Upper lobe of left lung (tissue), 6 donors: Measurements from ENCODE around the gene EPHB4. TPM values are rescaled to one million over a fixed set of nuclear protein-coding genes. Genes with fewer than 3 reads are reported as not detected.
A peak's percentile ranks its signal among the peaks of the same experiment; 100 is the strongest.
"Not testable (repeated sequence)": the region's sequence is repeated elsewhere in the genome, so short reads cannot be mapped to it uniquely, and the experiment has no call there.

Experiments
- ATAC-seq, 2 donors: fragments of 200-7000 bp; cut with Tn5 transposase; one replicate each; pipeline ENCODE4 v1.9.1; 2022; ENCODE audit warnings: mild to moderate bottlenecking in 2 of 2, moderate library complexity in 2 of 2; ENCODE audit not compliant: low FRiP score in 2 of 2
- DNase-seq, 2 donors: peaks; one replicate each; pipeline ENCODE4 v3.0.0-alpha.2; 2019 to 2020
- H3K27ac ChIP-seq, 4 donors: fragments of 200-600 bp; sonication (generic); one replicate each; pipeline ENCODE4 v1.5.1; 2016 to 2019
- H3K27me3 ChIP-seq, 4 donors: fragments of 200-600 bp; sonication (generic); one replicate each; pipeline ENCODE4 v1.5.1; 2017 to 2019
- H3K36me3 ChIP-seq, 4 donors: fragments of 200-600 bp; sonication (generic); one replicate each; pipeline ENCODE4 v1.5.1; 2016 to 2019
- H3K4me1 ChIP-seq, 4 donors: fragments of 200-600 bp; sonication (generic); one replicate each; pipeline ENCODE4 v1.5.1; 2018 to 2019
- H3K4me3 ChIP-seq, 4 donors: fragments of 200-600 bp; sonication (generic); one replicate each; pipeline ENCODE4 v1.5.1; 2017 to 2019; ENCODE audit warnings: mild to moderate bottlenecking in 2 of 4, moderate library complexity in 1 of 4
- H3K9me3 ChIP-seq, 4 donors: fragments of 200-600 bp; sonication (generic); one replicate each; pipeline ENCODE4 v1.5.1; 2018 to 2019
- CTCF ChIP-seq, 6 experiments: fragments of 450-650 bp in 4 of 6; fragments of 200-600 bp in 2 of 6; sonication (generic) in 2 of 6; IDR thresholded peaks; one replicate each; pipeline ENCODE4 v1.5.1; 2016 to 2019; ENCODE audit warnings: antibody characterized with exemption in 6 of 6
- EP300 ChIP-seq, 4 donors: sonication (generic); formaldehyde crosslinking; IDR thresholded peaks; one replicate each; pipeline ENCODE4 v1.5.1; 2017; ENCODE audit warnings: antibody characterized with exemption in 4 of 4, control low read depth in 2 of 4
- POLR2A ChIP-seq, 4 donors: fragments of 450-650 bp; IDR thresholded peaks; one replicate each; pipeline ENCODE4 v1.5.1; 2016 to 2017; ENCODE audit warnings: antibody characterized with exemption in 4 of 4, mild to moderate bottlenecking in 2 of 4
- POLR2AphosphoS5 ChIP-seq, 2 donors: sonication (generic); formaldehyde crosslinking; IDR thresholded peaks; one replicate each; pipeline ENCODE4 v1.5.1; 2017; ENCODE audit warnings: antibody characterized with exemption in 2 of 2
- whole genome bisulfite sequencing, 2 donors: methylation state at CpG; one replicate each; pipeline ENCODE4 v1.1.5; 2017 to 2018; 5-methylcytosine and 5-hydroxymethylcytosine counted together
- small RNA-seq, 4 donors: library from RNA; depleted of rRNA; stranded (forward); fragments of <200 nt; gene quantifications; one replicate each; pipeline ENCODE3, GENCODE V24; 2016
- total RNA-seq, 6 donors: library from RNA; depleted of rRNA in 4 of 6; stranded (reverse); fragments of >200 nt in 4 of 6; gene quantifications; one replicate each; pipeline versions ENCODE4 v1.1.0 to v1.2.1, GENCODE V29; 2016 to 2021
- donor health status: DM: no; HTN: no; CAD: no; lungs with moderate emphysema.
- donor health status: DM: no; HTN: yes; CAD: no; lungs with severe emphysema.

The EPHB4 gene
- total RNA-seq, 6 donors from 2014 or later = 36.7 to 96.5 (median 56.6) TPM

- no peak for ATAC-seq
- no peaks in the 10 kb centered on the region for H3K4me1 ChIP-seq
- no peaks in the 10 kb centered on the region for H3K27me3 ChIP-seq
- DNase-seq = no peak
- no peak overlapping the region for H3K27ac ChIP-seq
- H3K4me3 ChIP-seq = no peak overlapping the region
- H3K9me3 ChIP-seq = no peaks in the 10 kb centered on the region
- 66 to 76% methylated on average over 8 to 10 of the region's 10 CpGs for WGBS, 2 donors
- no peaks in the 10 kb centered on the region for H3K36me3 ChIP-seq
- TF ChIP-seq EP300 (IDR thresholded peaks at IDR 0.05) = no peak
- TF ChIP-seq POLR2AphosphoS5 (IDR thresholded peaks at IDR 0.05) = no peak
- no peak for TF ChIP-seq POLR2A (IDR thresholded peaks at IDR 0.05)
Measured at GRCh38 chr7:100764841-100765240, 62.5 kb downstream of the EPHB4 start.

GRCh38 chr7:100763556-100764140 is 63.7 kb downstream of the EPHB4 start:
- ATAC-seq (no peak), DNase-seq (peak in 1 of 2 donors; percentile 54)
- H3K9me3 ChIP-seq = no peaks in the 10 kb centered on the region

GRCh38 chr7:100762841-100763240 is 64.5 kb downstream of the EPHB4 start:
- ATAC-seq, H3K27me3 ChIP-seq, H3K4me1 ChIP-seq, DNase-seq, H3K9me3 ChIP-seq, H3K36me3 ChIP-seq, H3K27ac ChIP-seq, H3K4me3 ChIP-seq: not testable (repeated sequence)
- 61 to 75% methylated on average over 5 of the region's 5 CpGs for WGBS, 2 donors

More at GRCh38 chr7:100763556-100764140, 63.7 kb downstream of the EPHB4 start:
- no peak overlapping the region for H3K27ac ChIP-seq
- H3K36me3 ChIP-seq = no peaks in the 10 kb centered on the region
- 71 to 80% methylated on average over 9 to 14 of the region's 14 CpGs for WGBS, 2 donors
- no peaks in the 10 kb centered on the region for H3K4me1 ChIP-seq
- no peaks in the 10 kb centered on the region for H3K27me3 ChIP-seq
- no peak overlapping the region for H3K4me3 ChIP-seq
- TF ChIP-seq EP300 (IDR thresholded peaks at IDR 0.05) (no peak), POLR2A (IDR thresholded peaks at IDR 0.05) (no peak), POLR2AphosphoS5 (IDR thresholded peaks at IDR 0.05) (no peak), CTCF (IDR thresholded peaks at IDR 0.05) (no peak)

- no peaks in the 10 kb centered on the region for H3K4me1 ChIP-seq
- no peak for ATAC-seq
- no peaks in the 10 kb centered on the region for H3K36me3 ChIP-seq
- no peaks in the 10 kb centered on the region for H3K27me3 ChIP-seq
- no peak for DNase-seq
- no peak for TF ChIP-seq EP300 (IDR thresholded peaks at IDR 0.05)
- H3K27ac ChIP-seq = no peak overlapping the region
- H3K4me3 ChIP-seq = no peak overlapping the region
- no peaks in the 10 kb centered on the region for H3K9me3 ChIP-seq
- 69 to 78% methylated on average over 14 of the region's 19 CpGs for WGBS, 2 donors
Measured at GRCh38 chr7:100759357-100760171, 67.8 kb downstream of the EPHB4 start.

GRCh38 chr7:100753750-100754149 is 73.6 kb downstream of the EPHB4 start:
- peaks cover 0 to 5% (median 0%) of the 10 kb centered on the region in 4 donors for H3K27me3 ChIP-seq
- no peaks in the 10 kb centered on the region for H3K9me3 ChIP-seq
- H3K36me3 ChIP-seq = no peaks in the 10 kb centered on the region
- no peaks in the 10 kb centered on the region for H3K4me1 ChIP-seq
- DNase-seq (no peak), ATAC-seq (no peak)
- no peak overlapping the region for H3K27ac ChIP-seq
- WGBS, 2 donors = 65% methylated on average over 3 of the region's 3 CpGs
- H3K4me3 ChIP-seq = no peak overlapping the region
- TF ChIP-seq CTCF (IDR thresholded peaks at IDR 0.05) (no peak), POLR2AphosphoS5 (IDR thresholded peaks at IDR 0.05) (no peak), POLR2A (IDR thresholded peaks at IDR 0.05) (no peak), EP300 (IDR thresholded peaks at IDR 0.05) (no peak)

- ATAC-seq (no peak), DNase-seq (no peak)
- Histone ChIP-seq H3K27me3 (peaks cover 0 to 5% (median 0%) of the 10 kb centered on the region in 4 donors), H3K9me3 (no peaks in the 10 kb centered on the region), H3K4me1 (no peaks in the 10 kb centered on the region), H3K36me3 (no peaks in the 10 kb centered on the region), H3K4me3 (no peak overlapping the region), H3K27ac (no peak overlapping the region)
- WGBS, 2 donors = 78 to 80% methylated on average over 5 of the region's 5 CpGs
- TF ChIP-seq CTCF (IDR thresholded peaks at IDR 0.05) = no peak
- no peak for TF ChIP-seq EP300 (IDR thresholded peaks at IDR 0.05)
- TF ChIP-seq POLR2A (IDR thresholded peaks at IDR 0.05) = no peak
- TF ChIP-seq POLR2AphosphoS5 (IDR thresholded peaks at IDR 0.05) = no peak
Measured at GRCh38 chr7:100752994-100753393, 74.3 kb downstream of the EPHB4 start.

Small RNA genes within 50 kb of the gene (small RNA-seq; reads per million reads assigned to genes)
- gene RN7SL750P = 0 reads per million in 4 donors

Other genes starting within 250 kb of the EPHB4 start
- gene LRCH4, start 241.4 kb downstream of the EPHB4 start, total RNA-seq = 100 to 1,000 TPM in 5 of 6 donors, 10 to 100 TPM in 1; 88.5 to 493 (median 121) TPM
- 1 to 10 TPM in 1 of 6 donors, under 1 TPM in 2, not detected in 3; 0.63 to 4.2 (median 0.77) TPM for gene FBXO24, start 241.2 kb downstream of the EPHB4 start, total RNA-seq
- 100 to 1,000 TPM in 2 of 6 donors, 10 to 100 TPM in 4; 15.2 to 115 (median 47.3) TPM for gene PCOLCE, start 225.2 kb downstream of the EPHB4 start, total RNA-seq
- 10 to 100 TPM in 5 of 6 donors, 1 to 10 TPM in 1; 9.9 to 25.8 (median 16.0) TPM for gene MOSPD3, start 215.0 kb downstream of the EPHB4 start, total RNA-seq
- 1 to 10 TPM in 1 of 6 donors, under 1 TPM in 4, not detected in 1; 0.20 to 2.1 (median 0.89) TPM for gene TFR2, start 186.0 kb downstream of the EPHB4 start, total RNA-seq
- gene ACTL6B, start 171.1 kb downstream of the EPHB4 start, total RNA-seq = not detected
- gene GNB2, start 153.8 kb downstream of the EPHB4 start, total RNA-seq = 100 to 1,000 TPM; 153 to 291 (median 278) TPM
- gene GIGYF1, start 133.3 kb downstream of the EPHB4 start, total RNA-seq = 100 to 1,000 TPM in 1 of 6 donors, 10 to 100 TPM in 5; 18.7 to 151 (median 52.9) TPM
- 10 to 100 TPM in 5 of 6 donors, 1 to 10 TPM in 1; 9.4 to 32.5 (median 22.2) TPM for gene POP7, start 121.4 kb downstream of the EPHB4 start, total RNA-seq
- under 1 TPM in 1 of 6 donors, not detected in 5; 0.20 TPM for gene EPO, start 107.1 kb downstream of the EPHB4 start, total RNA-seq
- gene ZAN, start 93.9 kb downstream of the EPHB4 start, total RNA-seq = not detected
- 10 to 100 TPM; 14.5 to 50.1 (median 43.9) TPM for gene SLC12A9, start 25.2 kb upstream of the EPHB4 start, total RNA-seq
- gene TRIP6, start 39.9 kb upstream of the EPHB4 start, total RNA-seq = 10 to 100 TPM; 17.8 to 74.3 (median 67.3) TPM
- 100 to 1,000 TPM in 4 of 6 donors, 10 to 100 TPM in 2; 57.9 to 324 (median 111) TPM for gene SRRT, start 47.6 kb upstream of the EPHB4 start, total RNA-seq
- 1 to 10 TPM in 4 of 6 donors, under 1 TPM in 1, not detected in 1; 0.55 to 8.5 (median 4.8) TPM for gene UFSP1, start 62.2 kb upstream of the EPHB4 start, total RNA-seq
- gene ACHE, start 68.4 kb upstream of the EPHB4 start, total RNA-seq = 1 to 10 TPM in 5 of 6 donors, not detected in 1; 1.3 to 2.9 (median 2.2) TPM
- 1 to 10 TPM in 3 of 6 donors, under 1 TPM in 3; 0.30 to 3.1 (median 0.94) TPM for gene MUC3A, start 122.0 kb upstream of the EPHB4 start, total RNA-seq
- gene MUC12, start 142.0 kb upstream of the EPHB4 start, total RNA-seq = 1 to 10 TPM in 2 of 6 donors, under 1 TPM in 1, not detected in 3; 0.69 to 2.1 (median 1.8) TPM
- gene MUC17, start 192.6 kb upstream of the EPHB4 start, total RNA-seq = not detected